ENCODE data around the gene SETD7. TPM values are rescaled to one million over a fixed set of nuclear protein-coding genes. Genes with fewer than 3 reads are reported as not detected.

The SETD7 gene
- total and polyA plus RNA-seq, 2 of the 8 experiments (the other 6 are each of a cell fraction or from before 2014, with no cell fraction given): 1.5 to 4.6 TPM

- peaks cover 0 to 1% of the 10 kb centered on the region in 2 experiments for H4K20me1 ChIP-seq (replicated peaks in 1 of 2; ENCODE audit: control insufficient read depth in 1 of 2, insufficient read depth in 2 of 2, low read length in 2 of 2)
- H2AK5ac ChIP-seq (ENCODE audit: low read depth, low read length): no peak within 1 kb of the TSS
- H3K4me3 ChIP-seq (ENCODE audit: extremely low read depth in 1 of 4, insufficient read depth in 2 of 4, low read depth in 3 of 4, low read length in 4 of 4): peak within 1 kb of the TSS; percentile 67 to 96 (median 84)
- H3K79me1 ChIP-seq (ENCODE audit: low read depth, low read length): peaks cover 2% of the 10 kb centered on the region; the same call in 1 of the 2 replicates
- peak within 1 kb of the TSS; percentile 96 for H4K8ac ChIP-seq (ENCODE audit: extremely low read depth, insufficient read depth, low read length)
- H3K23ac ChIP-seq (ENCODE audit: insufficient read length): no peak within 1 kb of the TSS
- peaks cover 2 to 16% (median 3%) of the 10 kb centered on the region in 4 experiments; a peak in 5 of 7 replicates for H3K4me1 ChIP-seq (replicated peaks in 1 of 4; ENCODE audit: control insufficient read depth in 3 of 4, insufficient read depth in 4 of 4, low read length in 3 of 4)
- peak within 1 kb of the TSS; percentile 32 for H3K4ac ChIP-seq (replicated peaks; ENCODE audit: insufficient read length, low read depth, low read length)
- peaks cover 8% of the 10 kb centered on the region for H3K23me2 ChIP-seq (ENCODE audit: low read depth, low read length)
- H3K9me3 ChIP-seq (ENCODE audit: insufficient read depth in 2 of 2, low read depth in 1 of 2, low read length in 1 of 2): no peaks in the 10 kb centered on the region
- peak within 1 kb of the TSS; percentile 74 for H2AFZ ChIP-seq (ENCODE audit: low read length)
- peak within 1 kb of the TSS; percentile 86 to 92 for H3K4me2 ChIP-seq (ENCODE audit: insufficient read depth in 1 of 2, low read depth in 2 of 2, low read length in 2 of 2)
- peak within 1 kb of the TSS; percentile 96 for H3K18ac ChIP-seq (ENCODE audit: extremely low read depth, low read length)
- H3K14ac ChIP-seq (ENCODE audit: insufficient read length): peak within 1 kb of the TSS; percentile 43
- peak within 1 kb of the TSS; percentile 25; the same call in 1 of the 2 replicates for H2BK15ac ChIP-seq (ENCODE audit: low read length)
- peak within 1 kb of the TSS; percentile 1; the same call in 1 of the 2 replicates for H2BK12ac ChIP-seq (ENCODE audit: low read depth, low read length)
- no peaks in the 10 kb centered on the region for H3K27me3 ChIP-seq (replicated peaks in 1 of 4; ENCODE audit: control insufficient read depth in 3 of 4, extremely low read depth in 1 of 4, insufficient read depth in 3 of 4, low read length in 3 of 4)
- peak within 1 kb of the TSS; percentile 83 for H3K27ac ChIP-seq (ENCODE audit: low read depth, low read length)
- H3K9ac ChIP-seq (replicated peaks in 1 of 4; ENCODE audit: extremely low read depth in 1 of 4, low read depth in 3 of 4, low read length in 3 of 4): peak within 1 kb of the TSS; percentile 77 to 93 (median 83)
- 4% methylated on average over 46 of the region's 46 CpGs; no CpG with 5 or more reads in 1 of the 2 experiments for WGBS, 2 experiments (ENCODE audit: extremely low coverage in 1 of 2, insufficient coverage in 1 of 2, insufficient read length in 1 of 2, insufficient replicate concordance in 2 of 2, low coverage in 1 of 2, low lambda C conversion rate in 2 of 2, missing lambda C conversion rate in 1 of 2)
- H4K91ac ChIP-seq (replicated peaks; ENCODE audit: insufficient read length, low read length): peak within 1 kb of the TSS; percentile 70
- peaks cover 3 to 59% of the 10 kb centered on the region in 2 experiments; a peak in 3 of 4 replicates for H3K79me2 ChIP-seq (ENCODE audit: control insufficient read depth in 1 of 2, insufficient read depth in 2 of 2, low read length in 2 of 2)
- no peak within 1 kb of the TSS for H2BK20ac ChIP-seq (ENCODE audit: low read length)
- no peaks in the 10 kb centered on the region for H3K36me3 ChIP-seq (ENCODE audit: control insufficient read depth in 2 of 4, insufficient read depth in 4 of 4, low read length in 3 of 4)
- ChIA-PET POLR2A (ENCODE audit: partially characterized antibody) (interaction anchor here (1.4 to 2.8 kb wide), 4 partner anchors 8 to 57 kb away, joined by 4 to 21 read pairs (median 10); no protein-coding TSS in a partner anchor), CTCF (ENCODE audit: partially characterized antibody) (interaction anchor here (0.6 kb wide), 1 partner anchor 263 kb away, joined by 3 read pairs; no protein-coding TSS in a partner anchor)
- DNase-seq (ENCODE audit: low read depth in 1 of 2, low spot score in 2 of 2) (no peak), FAIRE-seq (no peak)
- H2BK120ac ChIP-seq (replicated peaks; ENCODE audit: low read depth, low read length): no peak within 1 kb of the TSS
- peak within 1 kb of the TSS; percentile 88 for H4K5ac ChIP-seq (ENCODE audit: insufficient read length, low read depth, low read length)
- H3K56ac ChIP-seq (replicated peaks; ENCODE audit: insufficient read length, low read depth, low read length): peak within 1 kb of the TSS; percentile 80
- H2BK5ac ChIP-seq (ENCODE audit: low read depth, low read length): peak within 1 kb of the TSS; percentile 90
- no peak for TF ChIP-seq TBP (IDR thresholded peaks at IDR 0.05; ENCODE audit: low read depth, low read length)
- TF ChIP-seq CEBPB (IDR thresholded peaks at IDR 0.05; ENCODE audit: low read depth, low read length): peak; percentile 86
- TF ChIP-seq, protein P1, sequence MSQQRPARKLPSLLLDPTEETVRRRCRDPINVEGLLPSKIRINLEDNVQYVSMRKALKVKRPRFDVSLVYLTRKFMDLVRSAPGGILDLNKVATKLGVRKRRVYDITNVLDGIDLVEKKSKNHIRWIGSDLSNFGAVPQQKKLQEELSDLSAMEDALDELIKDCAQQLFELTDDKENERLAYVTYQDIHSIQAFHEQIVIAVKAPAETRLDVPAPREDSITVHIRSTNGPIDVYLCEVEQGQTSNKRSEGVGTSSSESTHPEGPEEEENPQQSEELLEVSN (IDR thresholded peaks at IDR 0.05): no peak
- TF ChIP-seq ASH2L (IDR thresholded peaks at IDR 0.05; ENCODE audit: low read length): peak; percentile 30
- peak in 1 of 2 experiments; percentile 70; a peak in 2 of 4 replicates for TF ChIP-seq SIN3A (conservative IDR thresholded peaks at IDR 0.05 in 1 of 2, IDR thresholded peaks at IDR 0.05 in 1 of 2; ENCODE audit: low read depth in 1 of 2, low read length in 2 of 2)
- TF ChIP-seq EZH2 (IDR thresholded peaks at IDR 0.05; ENCODE audit: low read depth, low read length, severe bottlenecking): no peak
- TF ChIP-seq CBX5 (IDR thresholded peaks at IDR 0.05; ENCODE audit: low read depth, low read length): no peak
- TF ChIP-seq EP300 (IDR thresholded peaks at IDR 0.05; ENCODE audit: borderline replicate concordance in 1 of 2, low read depth in 2 of 2, low read length in 2 of 2): no peak
- no peak for TF ChIP-seq ZNF274 (IDR thresholded peaks at IDR 0.05; ENCODE audit: borderline replicate concordance, extremely low read depth, low read length)
These were observed 101.6 kb downstream of the SETD7 start, which contains the start of gene RAB33B for GRCh38 chr4:139454111-139455045. Gene RAB33B (plus strand): TSS chr4:139454121. CDS start chr4:139454196, 75 bp downstream.

All from H1 (cell line).